Measurements from ENCODE around the gene EPS8. TPM values are rescaled to one million over a fixed set of nuclear protein-coding genes. Genes with fewer than 3 reads are reported as not detected.

The EPS8 gene
- total and polyA plus RNA-seq, 7 donors, result 7.9 to 16.9 (median 12.9) TPM

DNA sequence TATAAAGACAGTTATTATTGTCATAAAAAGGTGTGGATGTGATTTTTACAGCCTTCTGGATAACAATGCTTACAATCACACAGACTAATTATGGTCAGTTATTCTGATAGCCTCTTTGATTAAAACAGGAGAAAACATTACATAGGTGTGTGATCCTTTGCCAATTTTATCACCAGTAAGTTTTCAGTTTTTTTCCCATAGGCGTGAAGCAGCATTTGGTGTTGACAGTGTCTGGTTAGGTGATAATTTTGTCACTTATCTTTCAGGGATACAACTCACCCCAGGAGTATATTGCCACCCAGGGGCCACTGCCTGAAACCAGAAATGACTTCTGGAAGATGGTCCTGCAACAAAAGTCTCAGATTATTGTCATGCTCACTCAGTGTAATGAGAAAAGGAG, 208.8 kb downstream of the EPS8 start:
- Histone ChIP-seq H3K27ac (no peak overlapping the region), H3K4me3 (no peak overlapping the region), H3K27me3 (ENCODE audit: insufficient read depth in 3 of 3, low read length in 2 of 3) (peaks cover 0 to 2% (median 0%) of the 10 kb centered on the region in 3 donors), H3K4me1 (no peaks in the 10 kb centered on the region), H3K36me3 (ENCODE audit: insufficient read depth in 1 of 2, low read depth in 1 of 2) (no peaks in the 10 kb centered on the region), H3K9me3 (no peaks in the 10 kb centered on the region)
- ATAC-seq, result no peak
- whole genome bisulfite sequencing, 3 donors, result 79 to 89% (median 81%) methylated on average over 1 of the region's 1 CpG
- intact Hi-C loops (cut with DNase I), result loop anchor here in 1 of 2 donors (2.0 to 5.0 kb wide), 2 partner anchors 48 to 304 kb away; no protein-coding TSS in a partner anchor
- DNase-seq, result no peak
- TF ChIP-seq, protein P1, sequence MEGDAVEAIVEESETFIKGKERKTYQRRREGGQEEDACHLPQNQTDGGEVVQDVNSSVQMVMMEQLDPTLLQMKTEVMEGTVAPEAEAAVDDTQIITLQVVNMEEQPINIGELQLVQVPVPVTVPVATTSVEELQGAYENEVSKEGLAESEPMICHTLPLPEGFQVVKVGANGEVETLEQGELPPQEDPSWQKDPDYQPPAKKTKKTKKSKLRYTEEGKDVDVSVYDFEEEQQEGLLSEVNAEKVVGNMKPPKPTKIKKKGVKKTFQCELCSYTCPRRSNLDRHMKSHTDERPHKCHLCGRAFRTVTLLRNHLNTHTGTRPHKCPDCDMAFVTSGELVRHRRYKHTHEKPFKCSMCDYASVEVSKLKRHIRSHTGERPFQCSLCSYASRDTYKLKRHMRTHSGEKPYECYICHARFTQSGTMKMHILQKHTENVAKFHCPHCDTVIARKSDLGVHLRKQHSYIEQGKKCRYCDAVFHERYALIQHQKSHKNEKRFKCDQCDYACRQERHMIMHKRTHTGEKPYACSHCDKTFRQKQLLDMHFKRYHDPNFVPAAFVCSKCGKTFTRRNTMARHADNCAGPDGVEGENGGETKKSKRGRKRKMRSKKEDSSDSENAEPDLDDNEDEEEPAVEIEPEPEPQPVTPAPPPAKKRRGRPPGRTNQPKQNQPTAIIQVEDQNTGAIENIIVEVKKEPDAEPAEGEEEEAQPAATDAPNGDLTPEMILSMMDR (IDR thresholded peaks at IDR 0.05), result no peak

DNA sequence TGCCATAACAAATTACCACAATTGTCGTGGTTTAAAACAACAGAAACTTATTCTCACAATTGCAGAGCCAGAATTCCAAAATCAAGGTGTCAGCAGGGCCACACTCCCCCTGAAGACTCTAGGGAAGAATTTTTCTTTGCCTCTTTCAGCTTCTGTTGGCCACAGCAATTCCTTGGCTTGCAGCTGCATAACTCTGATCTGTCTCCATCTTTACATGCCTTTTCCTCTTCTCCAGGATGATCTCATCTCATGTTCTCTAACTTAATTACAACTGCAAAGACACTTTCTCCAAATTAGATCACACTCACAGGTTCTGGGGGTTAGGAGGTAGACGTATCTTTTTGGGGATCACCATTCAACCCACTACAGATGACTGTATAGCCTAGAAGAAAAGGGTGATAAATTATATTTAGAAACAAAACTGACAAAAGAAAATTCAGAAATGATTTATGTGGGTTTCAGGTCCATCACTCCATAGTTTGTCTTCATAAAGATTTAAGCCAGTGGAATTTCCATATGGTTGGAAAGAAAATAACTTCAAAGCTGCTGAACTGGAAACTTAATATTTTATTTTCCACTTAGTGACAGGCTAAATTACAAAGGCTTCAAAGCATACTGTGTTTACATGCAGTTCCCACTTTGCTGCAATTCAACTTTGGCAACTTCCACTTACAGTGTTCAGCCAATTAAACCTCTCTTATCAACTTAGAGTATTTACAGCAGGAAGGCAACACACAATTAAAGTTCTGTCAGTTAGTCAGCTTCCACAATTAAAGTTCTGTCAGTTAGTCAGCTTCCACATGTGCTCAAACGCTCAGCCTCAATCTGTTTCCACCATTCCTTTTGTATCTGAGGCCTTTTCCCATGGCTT, 213.3 kb downstream of the EPS8 start:
- H3K27ac ChIP-seq, result no peak overlapping the region
- WGBS, 3 donors, result 59 to 70% (median 67%) methylated on average over 3 of the region's 3 CpGs
- H3K4me3 ChIP-seq, result no peak overlapping the region
- H3K4me1 ChIP-seq, result no peaks in the 10 kb centered on the region
- no peak for DNase-seq
- peaks cover 0 to 2% (median 0%) of the 10 kb centered on the region in 3 donors for H3K27me3 ChIP-seq (ENCODE audit: insufficient read depth in 3 of 3, low read length in 2 of 3)
- intact Hi-C loops (cut with DNase I), result no loop called here
- TF ChIP-seq, protein P1 (IDR thresholded peaks at IDR 0.05), result no peak
- no peak for ATAC-seq
- no peaks in the 10 kb centered on the region for H3K9me3 ChIP-seq
- H3K36me3 ChIP-seq (ENCODE audit: insufficient read depth in 1 of 2, low read depth in 1 of 2), result no peaks in the 10 kb centered on the region

DNA sequence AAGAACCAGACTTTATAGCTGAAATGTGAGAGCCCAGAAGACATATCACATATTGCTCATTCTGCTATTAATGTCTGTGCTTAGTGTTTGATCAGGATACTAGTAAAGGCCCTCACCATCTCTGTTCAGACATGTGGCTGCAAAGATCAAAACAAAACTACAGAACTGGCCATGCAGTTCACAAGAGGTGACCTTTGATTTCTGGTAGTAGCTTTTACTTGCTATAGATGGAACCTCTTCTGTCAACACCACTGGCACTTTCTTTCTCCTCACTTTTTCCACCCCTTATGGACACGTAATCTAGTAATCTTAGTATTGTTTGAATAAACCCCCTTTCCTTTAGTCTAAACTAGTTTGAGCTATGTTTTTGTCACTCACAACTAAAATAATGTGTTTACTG, 214.8 kb downstream of the EPS8 start:
- Histone ChIP-seq H3K36me3 (ENCODE audit: insufficient read depth in 1 of 2, low read depth in 1 of 2) (no peaks in the 10 kb centered on the region), H3K4me3 (no peak overlapping the region), H3K9me3 (no peaks in the 10 kb centered on the region), H3K27ac (no peak overlapping the region), H3K4me1 (no peaks in the 10 kb centered on the region), H3K27me3 (ENCODE audit: insufficient read depth in 3 of 3, low read length in 2 of 3) (peaks cover 0 to 2% (median 0%) of the 10 kb centered on the region in 3 donors)
- intact Hi-C loops (cut with DNase I), result no loop called here
- no peak for DNase-seq
- WGBS, 3 donors, result 89 to 100% (median 97%) methylated on average over 1 of the region's 1 CpG
- no peak for ATAC-seq
- TF ChIP-seq, protein P1 (IDR thresholded peaks at IDR 0.05), result no peak

Other genes with a start within 250 kb of the EPS8 start
- gene STRAP, start 93.0 kb upstream of the EPS8 start, total RNA-seq, result 100 to 1,000 TPM in 3 of 4 donors, 10 to 100 TPM in 1; 94.3 to 154 (median 151) TPM
- gene STRAP, start 93.0 kb upstream of the EPS8 start, polyA plus RNA-seq, result 100 to 1,000 TPM; 117 to 224 (median 205) TPM
- gene DERA, start 121.9 kb upstream of the EPS8 start, total RNA-seq, result 10 to 100 TPM; 18.6 to 31.5 (median 19.7) TPM
- gene DERA, start 121.9 kb upstream of the EPS8 start, polyA plus RNA-seq, result 10 to 100 TPM; 14.3 to 25.0 (median 20.3) TPM